Medulla oblongata (tissue), 1 donor: ENCODE measurements around the gene ZNF423.

Experiments
- DNase-seq: peaks from one replicate; pipeline ENCODE4 v3.0.0-alpha.2; 2015; ENCODE audit errors: extremely low spot score

ZNF423 gene

DNA sequence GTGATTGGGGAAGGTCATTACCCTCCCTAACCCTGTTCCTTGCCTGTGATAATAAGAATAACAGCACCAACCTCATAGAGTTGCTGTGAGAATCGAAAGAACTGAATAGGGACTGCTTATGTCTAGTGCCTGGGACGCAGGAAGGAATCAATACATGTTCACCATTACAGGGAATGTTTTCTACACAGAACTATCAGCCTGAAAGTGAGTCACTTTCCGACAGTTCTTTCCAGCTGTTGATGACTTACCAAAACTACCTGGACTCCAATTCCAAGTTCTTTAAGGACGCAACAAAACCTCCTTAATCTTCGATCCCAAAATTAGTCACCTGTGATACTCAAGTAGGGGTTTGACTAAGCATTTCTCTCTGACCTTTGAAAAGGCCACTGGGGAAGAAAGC is 29.4 kb downstream of the ZNF423 start:
- DNase-seq: no peak

DNA sequence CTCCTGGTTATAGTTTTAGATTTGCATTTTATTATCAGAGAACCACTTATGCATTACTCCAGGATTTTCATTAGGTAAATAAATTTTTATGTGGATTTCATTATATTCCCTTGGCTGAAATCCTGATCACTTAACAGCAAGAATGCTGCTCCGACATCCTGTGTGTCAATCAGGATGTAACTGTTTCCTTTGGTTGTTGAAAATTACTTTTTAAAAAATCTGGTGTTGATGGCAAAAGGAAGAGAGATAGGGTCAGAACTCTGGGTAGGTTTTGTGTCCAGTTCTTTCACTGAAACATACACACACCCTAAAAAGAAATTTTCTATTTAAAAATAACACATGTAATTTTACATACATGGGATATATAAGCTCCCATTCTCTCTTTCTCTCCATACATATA is 30.9 kb downstream of the ZNF423 start:
- no peak for DNase-seq

- no peak for DNase-seq
Measured at GRCh38 chr16:49824593-49824992, 31.3 kb downstream of the ZNF423 start.

DNA sequence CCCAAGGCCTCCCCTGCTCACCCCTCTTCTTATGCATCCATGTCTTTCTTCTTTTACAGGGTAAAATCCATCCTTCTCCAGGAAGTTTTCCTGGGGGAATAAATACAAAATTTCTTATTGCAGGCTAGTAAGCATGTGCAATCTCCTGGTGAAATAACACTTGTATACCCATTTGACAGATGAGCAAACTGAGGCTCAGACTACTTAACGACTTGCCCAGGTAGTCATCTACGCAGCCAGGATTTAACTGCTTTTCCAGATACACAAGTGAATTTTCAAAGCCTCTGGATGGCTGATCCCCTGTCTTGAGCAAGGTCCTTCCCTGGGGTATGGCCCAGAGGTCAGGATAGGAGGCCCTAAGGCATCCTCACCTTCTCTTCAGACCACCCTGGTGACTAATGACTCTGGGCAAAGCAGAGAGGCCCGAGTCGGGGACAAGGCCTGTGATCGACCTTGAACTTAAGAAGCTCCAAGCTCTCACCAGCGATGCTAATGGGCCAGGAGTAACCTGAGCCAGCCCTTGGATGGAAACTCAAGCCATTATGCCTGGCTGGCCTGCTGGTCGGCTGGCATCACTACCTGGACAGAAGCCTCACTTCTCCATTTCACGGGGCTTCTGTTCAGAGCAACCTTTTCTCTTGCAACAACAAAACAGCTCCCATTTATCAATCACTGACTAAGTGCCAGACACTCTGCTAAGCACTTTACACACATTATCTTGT is 33.1 kb downstream of the ZNF423 start:
- DNase-seq: peak; percentile 67

DNA sequence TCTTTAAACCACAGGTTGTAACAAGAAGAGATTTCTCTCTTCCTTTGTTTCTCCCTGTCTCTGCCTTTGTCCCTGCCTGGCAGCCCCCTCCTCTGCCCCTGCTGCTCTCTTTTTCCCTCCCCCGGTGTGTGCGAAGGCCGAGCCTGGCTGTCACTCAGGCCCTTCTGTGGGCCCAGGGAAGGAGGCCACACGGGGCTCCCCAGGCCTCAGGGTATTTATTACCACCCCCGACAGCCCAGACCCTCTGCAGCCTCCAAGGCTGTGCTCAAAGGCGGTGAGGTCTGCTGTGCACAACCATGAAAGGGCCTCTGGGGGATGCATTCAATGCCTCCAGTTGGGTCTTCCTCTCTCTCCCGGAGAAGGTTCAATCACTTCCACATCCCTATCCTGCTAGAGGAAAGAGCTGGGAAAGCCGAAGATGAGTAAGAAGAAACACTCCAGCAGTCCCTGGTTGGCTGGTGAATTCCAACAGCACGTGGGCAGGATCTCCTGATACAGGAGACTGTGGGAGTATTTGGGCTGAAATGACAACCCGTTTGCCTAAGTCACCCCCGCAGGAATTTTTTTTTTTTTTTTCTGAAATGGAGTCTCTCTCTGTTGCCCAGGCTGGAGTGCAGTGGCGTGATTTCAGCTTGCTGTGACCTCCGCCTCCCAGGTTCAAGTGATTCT is 34.2 kb downstream of the ZNF423 start:
- no peak for DNase-seq

- no peak for DNase-seq
Measured at GRCh38 chr16:49821156-49821555, 34.8 kb downstream of the ZNF423 start.

- no peak for DNase-seq
Measured at GRCh38 chr16:49817754-49818507, 38.0 kb downstream of the ZNF423 start.

DNA sequence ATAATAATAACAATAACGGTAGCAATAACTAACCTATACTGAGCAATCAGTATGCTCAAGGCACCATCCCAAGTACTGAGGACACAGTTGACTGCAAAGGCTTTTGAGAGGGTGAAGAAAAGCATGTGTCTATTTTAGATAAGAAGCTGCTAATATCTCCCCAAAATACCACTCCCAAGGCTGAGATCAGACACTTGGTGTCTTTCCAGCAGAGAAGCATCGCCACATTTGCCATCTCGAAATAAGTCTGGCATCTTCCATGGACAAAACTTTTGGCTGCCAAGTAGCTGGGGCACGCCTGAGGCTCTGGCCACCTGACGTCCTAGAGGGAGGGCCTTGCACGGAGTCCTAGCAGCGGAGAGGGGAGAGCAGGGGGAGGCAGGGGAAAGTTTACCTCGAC is 39.0 kb downstream of the ZNF423 start:
- no peak for DNase-seq

DNA sequence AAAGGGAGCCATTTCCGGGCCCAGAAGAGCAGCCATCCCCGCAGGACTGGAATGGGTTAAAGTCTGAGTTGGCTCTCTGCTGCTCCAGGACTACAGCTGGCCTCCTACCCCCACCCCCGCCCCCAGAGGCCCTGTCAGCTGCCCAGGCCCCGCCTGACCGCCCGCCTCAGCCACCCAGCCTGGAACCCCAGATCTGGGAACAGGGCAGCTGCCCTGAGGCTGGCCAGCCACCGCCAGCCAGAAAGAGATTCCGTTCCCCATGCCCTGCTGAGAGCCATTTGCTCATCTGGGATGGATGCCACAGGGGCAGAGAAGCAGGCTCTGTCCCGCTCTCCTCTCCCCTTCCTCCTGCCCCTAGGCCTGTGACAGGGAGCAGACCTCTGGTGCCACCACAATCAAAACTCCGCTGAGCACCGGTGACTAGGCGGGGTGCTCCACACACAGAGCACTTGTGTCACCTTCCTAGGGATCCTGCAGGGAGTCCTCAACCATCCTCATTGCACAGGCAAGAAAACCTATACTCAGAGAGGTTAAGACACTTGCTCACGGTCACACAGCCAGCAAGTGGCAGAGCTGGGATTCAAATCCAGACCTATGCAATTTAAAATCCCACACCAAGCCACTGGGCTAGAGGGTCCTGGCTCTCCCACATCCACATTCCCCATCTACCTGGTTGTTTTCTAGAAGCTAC is 44.1 kb downstream of the ZNF423 start:
- DNase-seq: peak; percentile 77

- DNase-seq: no peak
Measured at GRCh38 chr16:49810831-49811230, 45.1 kb downstream of the ZNF423 start.

- no peak for DNase-seq
Measured at GRCh38 chr16:49809561-49809960, 46.4 kb downstream of the ZNF423 start.

DNA sequence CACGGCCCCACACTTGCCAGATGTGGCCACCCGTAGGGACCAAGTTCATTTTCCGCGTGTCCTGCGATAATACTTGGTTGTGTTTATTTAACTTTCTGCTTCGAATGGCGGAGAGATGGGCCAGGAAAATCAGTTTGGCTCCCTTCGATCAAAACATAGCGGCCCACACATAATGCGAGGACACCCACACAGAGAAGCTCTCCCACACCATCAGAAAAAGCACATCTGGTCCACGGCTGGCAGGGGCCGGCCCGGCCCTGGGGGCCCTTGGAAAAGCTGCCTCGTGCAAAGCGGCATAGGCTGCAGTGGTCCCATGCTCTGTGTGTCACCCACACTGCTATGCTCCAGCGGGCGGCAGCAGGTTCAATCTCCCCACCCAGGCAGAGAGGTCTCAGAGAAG is 46.9 kb downstream of the ZNF423 start:
- DNase-seq: no peak

GRCh38 chr16:49806446-49806845 is 49.5 kb downstream of the ZNF423 start:
- DNase-seq: no peak

GRCh38 chr16:49801290-49801689 is 54.6 kb downstream of the ZNF423 start:
- no peak for DNase-seq

DNA sequence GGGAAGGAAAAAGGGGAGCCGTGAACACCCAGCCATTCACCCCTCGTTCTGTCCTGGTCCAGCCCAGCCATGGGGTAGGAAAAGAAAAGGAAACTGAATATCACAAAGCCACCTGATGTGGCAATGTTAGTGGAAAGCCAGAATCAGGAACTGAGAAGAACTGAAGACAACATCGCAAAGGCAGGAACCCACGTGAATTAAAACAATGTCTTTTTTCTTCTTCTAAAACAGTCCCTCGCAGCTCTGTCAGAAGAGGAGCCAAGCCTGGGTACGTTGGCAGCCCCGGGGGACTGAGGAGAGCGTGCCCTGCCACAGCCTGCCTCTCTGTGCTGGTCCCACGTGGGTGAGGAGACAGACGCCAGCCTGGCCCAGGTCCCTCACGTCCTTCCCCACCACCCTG is 55.0 kb downstream of the ZNF423 start:
- DNase-seq: peak; percentile 25

DNA sequence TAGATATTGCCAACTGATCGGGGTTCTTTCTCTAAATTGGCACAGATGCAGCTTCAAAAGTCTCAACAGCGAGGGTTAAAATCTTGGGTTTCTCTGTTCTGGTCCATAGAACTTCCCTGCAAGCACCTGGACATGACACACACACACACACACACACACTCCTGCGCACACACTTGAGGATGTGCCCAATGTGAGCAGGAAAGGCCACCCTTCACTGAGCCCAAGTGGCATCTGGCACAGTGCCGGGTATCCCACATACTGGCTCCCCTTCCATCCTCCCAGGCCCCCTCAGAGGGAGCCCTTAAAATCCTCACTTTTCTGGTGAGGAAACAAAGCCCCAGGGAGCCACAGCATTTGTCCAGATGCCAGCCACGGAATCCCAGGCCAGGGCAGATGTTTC is 55.5 kb downstream of the ZNF423 start:
- DNase-seq: no peak

GRCh38 chr16:49799172-49799571 is 56.7 kb downstream of the ZNF423 start:
- no peak for DNase-seq

- DNase-seq: no peak
Measured at GRCh38 chr16:49795513-49795912, 60.4 kb downstream of the ZNF423 start.

- no peak for DNase-seq
Measured at GRCh38 chr16:49793244-49793643, 62.7 kb downstream of the ZNF423 start.

GRCh38 chr16:49789616-49790015 is 66.3 kb downstream of the ZNF423 start:
- no peak for DNase-seq

GRCh38 chr16:49788986-49789385 is 66.9 kb downstream of the ZNF423 start:
- no peak for DNase-seq

DNA sequence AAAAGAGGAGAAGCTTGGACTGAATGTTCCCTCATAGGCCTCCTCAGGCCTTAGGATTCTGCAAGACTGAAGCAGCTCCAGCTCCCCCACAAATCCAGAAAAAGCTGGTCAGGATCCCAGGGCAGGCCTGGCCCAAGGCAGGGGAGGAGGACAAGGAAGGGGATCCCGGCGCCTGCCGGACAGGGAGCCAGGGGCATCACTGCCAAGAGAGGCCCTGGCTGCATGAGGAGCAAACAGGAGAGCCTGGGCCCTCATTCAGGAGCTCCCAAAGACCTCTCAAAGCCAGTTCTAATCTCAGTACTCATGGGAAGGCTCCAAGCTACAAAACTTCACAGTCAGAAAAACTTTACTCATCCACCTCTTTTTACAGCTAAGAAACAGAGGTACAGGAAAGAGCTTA is 67.3 kb downstream of the ZNF423 start:
- peak; percentile 66 for DNase-seq
